Left renal pelvis (tissue), 4 donors: ENCODE measurements around the gene POLG. TPM values are rescaled to one million over a fixed set of nuclear protein-coding genes. Genes with fewer than 3 reads are reported as not detected.

Experiments used
- DNase-seq, 4 donors: peaks; one replicate each; pipeline ENCODE4 v3.0.0-alpha.2; 2013; ENCODE audit warnings: low read depth in 4 of 4, low spot score in 3 of 4
- polyA plus RNA-seq, 4 donors: library from polyadenylated mRNA; unstranded; fragments of 120-200 nt; gene quantifications; one replicate each; pipeline ENCODE4 v1.2.1, GENCODE V29; 2013; ENCODE audit not compliant: insufficient read length in 4 of 4

The POLG gene
- polyA plus RNA-seq: 10 to 100 TPM; 40.1 to 58.0 (median 49.5) TPM

- peak; percentile 97 to 98 (median 98) for DNase-seq
Measured at GRCh38 chr15:89334510-89335297, at the start of gene POLG. Gene POLG (minus strand): TSS chr15:89334824. CDS start chr15:89333754, 1,070 bp downstream.

DNA sequence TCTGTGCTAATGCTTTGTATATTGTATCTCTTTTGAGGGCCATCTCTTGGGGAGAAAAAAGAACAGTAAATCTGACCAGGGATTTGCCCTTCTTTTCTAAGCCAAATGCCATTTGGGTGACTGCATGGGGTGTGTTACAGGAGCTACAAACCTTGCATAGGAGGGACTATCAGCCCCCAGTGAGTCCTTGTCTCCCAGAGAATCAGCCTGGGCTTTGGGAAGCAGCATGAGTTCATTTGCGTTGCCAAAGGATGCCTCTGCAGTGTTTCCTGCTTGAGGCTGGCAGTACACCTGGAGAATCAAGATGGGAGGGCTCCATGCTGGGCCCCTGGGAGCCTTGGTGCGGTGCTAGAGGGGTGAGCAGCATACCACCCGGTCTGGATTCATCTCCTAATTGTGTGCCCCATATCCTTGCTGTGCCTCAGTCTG, 49.6 kb upstream of the POLG start:
- no peak for DNase-seq

GRCh38 chr15:89383365-89384175, 48.9 kb upstream of the POLG start:
- DNase-seq: peak; percentile 64 to 74 (median 72)

DNA sequence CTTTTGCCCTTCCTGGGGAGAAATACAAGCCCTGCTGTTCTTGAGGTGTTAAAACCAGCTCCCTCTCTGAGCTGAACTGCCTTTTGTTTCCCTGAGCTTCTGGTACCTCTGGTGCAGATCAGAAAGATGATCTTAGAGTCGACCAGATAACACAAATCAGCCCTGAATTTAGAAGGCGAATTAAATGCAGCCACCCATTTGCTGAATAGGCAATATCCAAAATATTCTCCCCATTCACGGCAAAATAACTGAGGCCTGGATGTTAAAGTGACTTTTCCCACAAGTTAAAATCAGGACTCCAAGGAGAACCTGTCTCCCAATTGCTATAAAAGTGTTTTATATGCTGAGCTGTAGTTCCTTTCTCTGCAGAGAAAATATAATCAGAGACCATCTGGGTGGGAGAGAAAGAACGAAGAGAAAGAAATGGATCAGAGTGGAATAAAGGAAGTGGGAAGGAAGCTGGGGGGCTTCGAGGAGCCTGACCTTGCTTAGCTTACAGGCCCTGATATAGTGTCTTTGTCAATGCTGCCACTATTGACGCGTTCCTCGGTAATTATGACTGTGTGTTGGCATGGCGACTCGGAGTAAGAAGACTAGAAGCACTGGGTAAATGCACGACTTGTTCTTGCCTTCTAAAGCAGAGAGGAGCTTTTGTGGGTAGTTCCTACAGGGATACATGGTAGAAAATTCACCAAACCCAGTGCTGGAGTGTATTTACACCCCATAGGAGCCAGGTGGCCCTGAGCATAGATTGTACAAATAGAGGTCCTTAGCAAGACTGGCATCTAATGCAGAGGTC, 47.5 kb upstream of the POLG start:
- no peak for DNase-seq

GRCh38 chr15:89381331-89381730, 46.7 kb upstream of the POLG start:
- DNase-seq: no peak

- no peak for DNase-seq
Measured at GRCh38 chr15:89379818-89380217, 45.2 kb upstream of the POLG start.

- DNase-seq: no peak
Measured at GRCh38 chr15:89379251-89379695, 44.6 kb upstream of the POLG start.

DNA sequence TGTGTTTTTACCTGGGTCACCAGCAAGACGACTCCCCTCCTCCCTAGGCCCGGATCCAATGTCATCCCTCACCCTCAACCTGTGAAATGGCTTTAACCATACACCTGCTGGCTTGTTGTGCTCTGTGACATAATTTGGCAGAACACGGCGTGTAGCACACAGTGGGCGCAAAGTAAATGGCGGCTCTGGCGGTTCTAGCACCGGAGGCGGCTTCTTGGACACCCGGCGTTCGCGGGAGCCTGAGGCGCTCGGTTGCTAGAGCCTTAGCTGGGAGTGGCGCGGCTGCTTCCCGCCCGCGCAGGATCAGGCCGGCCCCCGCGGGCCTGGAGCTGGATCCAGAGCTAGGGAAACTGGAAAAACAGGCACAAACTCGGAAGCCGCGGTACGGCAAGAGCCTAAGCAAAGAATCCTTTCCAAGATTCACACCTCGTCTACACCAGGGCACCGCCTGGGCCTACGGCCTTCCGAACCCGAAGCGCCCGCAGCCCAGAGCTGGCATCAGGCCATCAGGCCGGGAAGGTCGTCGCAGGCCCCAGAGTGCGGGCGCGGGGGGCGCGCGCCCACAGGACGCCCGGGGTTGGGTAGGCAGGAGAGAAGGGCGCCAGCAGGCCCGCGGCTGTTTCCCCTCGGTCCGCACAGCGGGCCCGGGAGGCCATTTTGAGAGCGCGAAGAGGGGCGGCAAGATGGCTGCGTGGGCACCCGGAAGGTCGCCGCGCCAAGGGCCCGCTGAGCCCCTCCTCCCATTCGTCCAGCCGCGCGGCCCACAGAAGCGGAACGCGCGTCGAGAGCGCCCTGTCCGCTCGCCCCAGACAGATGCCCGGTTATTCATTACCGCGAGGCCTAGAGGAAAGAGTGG, 43.9 kb upstream of the POLG start:
- no peak for DNase-seq

DNA sequence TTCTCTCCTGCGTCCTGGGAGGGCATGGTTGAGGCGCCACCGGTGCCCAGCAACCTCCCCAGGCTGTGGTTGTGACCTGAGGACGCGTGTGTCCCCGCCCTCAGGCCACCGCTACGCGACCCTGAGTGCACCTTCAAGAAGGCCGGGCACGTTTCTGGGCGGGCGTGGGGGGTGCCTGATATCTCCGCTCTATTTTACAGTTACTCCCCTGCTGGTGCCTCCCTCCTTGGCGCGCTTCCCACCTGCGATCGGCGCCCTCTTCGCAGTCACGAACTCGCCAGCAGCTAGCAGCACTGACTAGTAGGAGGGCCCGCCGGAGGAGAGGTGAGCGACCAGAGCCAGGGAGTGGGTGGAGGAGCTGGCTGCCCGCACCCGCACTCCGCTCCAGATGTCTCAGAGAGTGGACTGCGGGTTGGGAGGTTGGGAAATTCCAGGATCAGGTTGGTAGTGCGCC, 43.2 kb upstream of the POLG start:
- no peak for DNase-seq

DNA sequence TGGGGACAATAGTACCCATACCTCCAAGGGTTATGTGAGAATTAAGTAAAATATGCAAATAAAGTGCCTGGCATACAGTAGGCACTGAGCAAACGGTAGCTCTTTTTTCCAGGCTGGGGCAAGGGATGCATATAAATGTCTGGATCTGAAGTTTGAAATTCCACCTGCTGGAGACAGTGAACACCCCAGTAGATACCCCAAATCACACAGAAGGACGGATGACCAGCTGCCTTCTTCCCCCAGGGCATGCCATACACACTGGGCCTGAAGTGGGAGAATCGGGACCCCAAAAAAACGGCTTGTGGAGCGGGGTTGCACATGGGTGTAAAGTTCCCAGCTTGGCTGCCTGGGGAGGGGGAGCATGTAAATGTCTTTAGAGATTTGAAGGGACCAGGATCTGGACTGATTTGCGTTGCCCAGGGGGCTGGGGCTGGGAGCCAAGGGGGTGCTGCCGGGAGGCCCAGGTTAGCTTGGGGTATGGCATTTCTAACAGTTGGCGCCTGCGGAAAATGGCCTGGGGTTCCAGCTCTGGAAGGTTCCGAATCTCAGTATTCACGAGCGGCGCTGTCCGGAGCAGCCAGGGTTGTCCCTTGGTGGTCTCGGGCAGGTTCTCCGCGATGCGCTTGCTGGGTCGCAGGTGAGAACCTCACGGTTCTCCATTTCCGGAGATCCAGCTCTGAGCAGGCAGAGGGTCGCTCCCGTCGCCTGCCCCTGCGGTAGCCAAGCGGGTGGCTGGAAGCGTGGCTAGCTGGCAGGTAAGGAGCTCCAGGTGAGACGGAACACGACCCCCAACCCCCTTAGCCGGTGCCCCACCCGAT, 42.6 kb upstream of the POLG start:
- DNase-seq: no peak

GRCh38 chr15:89376388-89376787, 41.8 kb upstream of the POLG start:
- DNase-seq: no peak

GRCh38 chr15:89375093-89376005, 40.7 kb upstream of the POLG start:
- DNase-seq: no peak

GRCh38 chr15:89374086-89374981, 39.7 kb upstream of the POLG start:
- no peak for DNase-seq

GRCh38 chr15:89372069-89372935, 37.7 kb upstream of the POLG start:
- DNase-seq: no peak

DNA sequence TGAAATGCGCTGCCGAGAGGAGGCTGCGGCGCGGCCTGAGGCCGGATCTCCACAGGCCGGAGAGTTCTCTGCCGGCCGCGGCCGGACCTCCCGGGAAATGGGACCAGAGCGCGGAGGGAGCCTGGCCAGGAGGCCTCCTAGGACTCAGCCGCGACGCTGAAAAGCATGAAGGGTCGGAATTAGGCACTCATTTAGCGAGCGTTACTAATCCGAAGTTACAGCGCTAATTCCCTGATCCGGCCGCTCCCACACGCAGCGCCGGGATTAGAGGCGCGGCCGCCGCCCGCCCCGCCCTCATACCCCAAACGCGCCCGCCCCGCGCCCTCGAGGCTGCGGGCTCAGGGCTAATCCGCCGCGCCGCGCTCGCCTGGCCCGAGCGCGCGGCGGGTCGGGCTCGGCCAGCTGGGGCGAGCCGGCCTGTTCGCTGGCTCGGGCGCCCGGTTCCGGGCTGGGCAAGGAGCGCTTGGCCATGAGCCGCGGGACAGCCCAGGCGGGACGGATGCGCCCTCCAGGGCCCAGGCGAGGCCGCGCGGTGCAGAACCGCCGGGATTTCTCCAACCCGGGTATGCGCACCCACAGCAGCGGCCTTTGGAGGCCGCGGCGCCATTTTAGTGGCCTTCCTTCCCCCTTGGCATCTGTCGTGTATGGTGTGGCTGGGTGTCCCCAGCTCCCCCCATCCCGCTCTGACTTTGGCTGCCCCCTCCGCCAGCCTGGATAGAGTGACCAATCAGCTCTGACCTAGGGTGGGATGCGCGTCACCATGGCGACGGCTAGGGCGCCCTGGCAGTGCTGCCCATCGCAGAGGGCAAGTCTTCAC, 36.8 kb upstream of the POLG start:
- DNase-seq: no peak
